DOHH2 (cell line): ENCODE data around the gene ZNF20.
"Not testable (repeated sequence)": the region's sequence is repeated elsewhere in the genome, so short reads cannot be mapped to it uniquely, and the experiment has no call there.

Experiments used
- H3F3A ChIP-seq: fragments of 200-600 bp; sonication (generic), shearing (Covaris generic); 2 replicates; pipeline ENCODE4 v1.6.0; 2016; ENCODE audit warnings: antibody characterized with exemption, mild to moderate bottlenecking; ENCODE audit not compliant: control insufficient read depth, insufficient read depth
- H3K27ac ChIP-seq: fragments of 200-600 bp; sonication (generic); 2 replicates; pipeline ENCODE4 v1.5.1; 2014; ENCODE audit warnings: low read depth, mild to moderate bottlenecking, low read length, moderate library complexity
- H3K27me3 ChIP-seq: fragments of 200-600 bp; sonication (generic); 2 replicates; pipeline ENCODE4 v1.6.1; 2014; ENCODE audit warnings: mild to moderate bottlenecking, low read length, mixed read lengths; ENCODE audit not compliant: control insufficient read depth
- H3K36me3 ChIP-seq: fragments of 200-600 bp; sonication (generic); 2 replicates; pipeline ENCODE4 v1.6.1; 2014; ENCODE audit warnings: mild to moderate bottlenecking, low read length, moderate library complexity, mixed read lengths; ENCODE audit not compliant: control insufficient read depth
- H3K4me1 ChIP-seq: fragments of 200-600 bp; sonication (generic); 2 replicates; pipeline ENCODE4 v1.6.1; 2014; ENCODE audit warnings: mild to moderate bottlenecking, low read length, mixed read lengths; ENCODE audit not compliant: control insufficient read depth
- H3K4me2 ChIP-seq: fragments of 200-600 bp; sonication (generic); 2 replicates; pipeline ENCODE4 v1.6.0; 2014; ENCODE audit warnings: mild to moderate bottlenecking, low read length, moderate library complexity
- H3K4me3 ChIP-seq: fragments of 200-600 bp; sonication (generic); 2 replicates; pipeline ENCODE4 v1.5.1; 2014; ENCODE audit warnings: mild to moderate bottlenecking, low read length, mixed read lengths
- H3K79me2 ChIP-seq: fragments of 200-600 bp; sonication (generic); 2 replicates; pipeline ENCODE4 v1.6.1; 2014; ENCODE audit warnings: mild to moderate bottlenecking, low read length, mixed read lengths; ENCODE audit not compliant: control insufficient read depth
- H3K9me2 ChIP-seq: fragments of 200-600 bp; sonication (generic); replicated peaks from 2 replicates; pipeline ENCODE4 v1.6.1; 2014; ENCODE audit warnings: mild to moderate bottlenecking, low read length, mixed read lengths; ENCODE audit not compliant: control insufficient read depth
- H3K9me3 ChIP-seq: fragments of 200-600 bp; sonication (generic); 2 replicates; pipeline ENCODE4 v1.6.1; 2014; ENCODE audit warnings: antibody characterized with exemption, low read length, mixed read lengths; ENCODE audit not compliant: control insufficient read depth, insufficient read depth
- H4K20me1 ChIP-seq: fragments of 200-600 bp; sonication (generic); 2 replicates; pipeline ENCODE4 v1.6.0; 2014; ENCODE audit warnings: low read depth, mild to moderate bottlenecking, antibody characterized with exemption, low read length, moderate library complexity; ENCODE audit not compliant: control insufficient read depth, insufficient read depth
- CTCF ChIP-seq: fragments of 200-600 bp; sonication (generic); IDR thresholded peaks from one replicate; pipeline ENCODE4 v1.5.1; 2014; ENCODE audit warnings: antibody characterized with exemption, mild to moderate bottlenecking, low read depth, low read length; ENCODE audit not compliant: poor library complexity, severe bottlenecking
- EZH2phosphoT487 ChIP-seq: fragments of 200-600 bp; sonication (generic); IDR thresholded peaks from 2 replicates; pipeline ENCODE4 v1.6.1; 2017; ENCODE audit warnings: borderline replicate concordance, mild to moderate bottlenecking, antibody characterized with exemption, low read length, moderate library complexity, mixed read lengths

The ZNF20 gene

GRCh38 chr19:12113121-12113520, 27.0 kb downstream of the ZNF20 start:
- Histone ChIP-seq H3K36me3 (no peaks in the 10 kb centered on the region), H3K4me1 (no peaks in the 10 kb centered on the region), H3K9me3 (no peaks in the 10 kb centered on the region), H3K4me2 (no peak overlapping the region), H3K4me3 (no peak overlapping the region), H3K9me2 (no peaks in the 10 kb centered on the region), H3K79me2 (no peaks in the 10 kb centered on the region), H4K20me1 (no peaks in the 10 kb centered on the region), H3K27ac (no peak overlapping the region), H3F3A (no peaks in the 10 kb centered on the region), H3K27me3 (no peaks in the 10 kb centered on the region)
- TF ChIP-seq CTCF (no peak), EZH2phosphoT487 (no peak)

GRCh38 chr19:12112701-12113100, 27.4 kb downstream of the ZNF20 start:
- H3K9me3 ChIP-seq: no peaks in the 10 kb centered on the region
- no peaks in the 10 kb centered on the region for H3K36me3 ChIP-seq
- TF ChIP-seq EZH2phosphoT487 (no peak), CTCF (no peak)
- H3K27ac ChIP-seq: no peak overlapping the region
- no peaks in the 10 kb centered on the region for H3K27me3 ChIP-seq
- no peaks in the 10 kb centered on the region for H3F3A ChIP-seq
- H3K79me2 ChIP-seq: no peaks in the 10 kb centered on the region
- no peaks in the 10 kb centered on the region for H4K20me1 ChIP-seq
- H3K4me2 ChIP-seq: no peak overlapping the region
- no peak overlapping the region for H3K4me3 ChIP-seq
- no peaks in the 10 kb centered on the region for H3K4me1 ChIP-seq
- no peaks in the 10 kb centered on the region for H3K9me2 ChIP-seq

- Histone ChIP-seq H3K9me2 (no peaks in the 10 kb centered on the region), H4K20me1 (no peaks in the 10 kb centered on the region), H3K9me3 (no peaks in the 10 kb centered on the region), H3K36me3 (no peaks in the 10 kb centered on the region), H3K27me3 (no peaks in the 10 kb centered on the region), H3K4me2 (no peak overlapping the region), H3K27ac (no peak overlapping the region), H3F3A (no peaks in the 10 kb centered on the region), H3K79me2 (no peaks in the 10 kb centered on the region), H3K4me1 (no peaks in the 10 kb centered on the region), H3K4me3 (no peak overlapping the region)
- TF ChIP-seq EZH2phosphoT487 (no peak), CTCF (no peak)
Measured at GRCh38 chr19:12111943-12112637, 28.1 kb downstream of the ZNF20 start.

- no peaks in the 10 kb centered on the region for H3K36me3 ChIP-seq
- H4K20me1 ChIP-seq: no peaks in the 10 kb centered on the region
- H3K4me3 ChIP-seq: no peak overlapping the region
- H3K27me3 ChIP-seq: no peaks in the 10 kb centered on the region
- no peak overlapping the region for H3K4me2 ChIP-seq
- H3K79me2 ChIP-seq: no peaks in the 10 kb centered on the region
- no peak for TF ChIP-seq EZH2phosphoT487
- TF ChIP-seq CTCF: no peak
- H3K9me3 ChIP-seq: no peaks in the 10 kb centered on the region
- no peaks in the 10 kb centered on the region for H3K9me2 ChIP-seq
- H3K27ac ChIP-seq: no peak overlapping the region
- H3K4me1 ChIP-seq: no peaks in the 10 kb centered on the region
- H3F3A ChIP-seq: no peaks in the 10 kb centered on the region
Measured at GRCh38 chr19:12111176-12111575, 29.0 kb downstream of the ZNF20 start.

- H3K4me3 ChIP-seq, H3K27me3 ChIP-seq, H3K79me2 ChIP-seq, H3K27ac ChIP-seq, H3K9me3 ChIP-seq, H3K4me1 ChIP-seq, H3K36me3 ChIP-seq, H3K4me2 ChIP-seq, H3K9me2 ChIP-seq, H4K20me1 ChIP-seq, H3F3A ChIP-seq: not testable (repeated sequence)
Measured at GRCh38 chr19:12103909-12104308, 36.2 kb downstream of the ZNF20 start.
